Mammary epithelial cell (primary cell): ENCODE results near the gene PCDH8.

Experiments used
- EZH2 ChIP-seq: IDR thresholded peaks from 2 replicates; pipeline ENCODE4 v1.6.1; 2012; ENCODE audit warnings: low read length, inconsistent platforms, borderline replicate concordance
- TF ChIP-seq, protein P1 (sequence below), 2 donors: IDR thresholded peaks in 1 of 2; conservative IDR thresholded peaks in 1 of 2; 2 replicates each; pipeline ENCODE4 v1.5.1; 2011 to 2012; ENCODE audit warnings: inconsistent platforms in 2 of 2, low read length in 2 of 2, mild to moderate bottlenecking in 2 of 2, control low read depth in 1 of 2, low read depth in 1 of 2; ENCODE audit not compliant: insufficient read depth in 1 of 2; ENCODE audit errors: extremely low read depth in 1 of 2

DNA sequence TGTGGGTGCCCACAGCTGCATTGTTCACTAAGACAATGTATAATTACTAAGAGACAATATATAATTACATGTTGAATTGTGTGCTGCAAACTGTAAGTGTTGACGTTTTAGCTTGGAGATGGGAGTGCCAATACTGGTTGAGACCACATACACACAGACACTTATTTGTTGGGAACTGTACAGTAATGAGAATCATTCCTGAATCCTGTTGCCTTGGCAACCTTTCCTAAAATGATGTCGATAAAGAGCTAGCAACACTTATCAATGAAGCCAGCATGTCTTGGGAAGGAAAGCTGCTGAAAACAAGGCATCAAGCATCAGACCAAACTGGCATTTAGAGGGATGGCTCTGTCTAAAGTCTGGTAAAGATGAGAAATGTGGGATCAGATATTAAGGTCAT, 51.3 kb downstream of the PCDH8 start:
- no peak for TF ChIP-seq EZH2
- TF ChIP-seq, protein P1, sequence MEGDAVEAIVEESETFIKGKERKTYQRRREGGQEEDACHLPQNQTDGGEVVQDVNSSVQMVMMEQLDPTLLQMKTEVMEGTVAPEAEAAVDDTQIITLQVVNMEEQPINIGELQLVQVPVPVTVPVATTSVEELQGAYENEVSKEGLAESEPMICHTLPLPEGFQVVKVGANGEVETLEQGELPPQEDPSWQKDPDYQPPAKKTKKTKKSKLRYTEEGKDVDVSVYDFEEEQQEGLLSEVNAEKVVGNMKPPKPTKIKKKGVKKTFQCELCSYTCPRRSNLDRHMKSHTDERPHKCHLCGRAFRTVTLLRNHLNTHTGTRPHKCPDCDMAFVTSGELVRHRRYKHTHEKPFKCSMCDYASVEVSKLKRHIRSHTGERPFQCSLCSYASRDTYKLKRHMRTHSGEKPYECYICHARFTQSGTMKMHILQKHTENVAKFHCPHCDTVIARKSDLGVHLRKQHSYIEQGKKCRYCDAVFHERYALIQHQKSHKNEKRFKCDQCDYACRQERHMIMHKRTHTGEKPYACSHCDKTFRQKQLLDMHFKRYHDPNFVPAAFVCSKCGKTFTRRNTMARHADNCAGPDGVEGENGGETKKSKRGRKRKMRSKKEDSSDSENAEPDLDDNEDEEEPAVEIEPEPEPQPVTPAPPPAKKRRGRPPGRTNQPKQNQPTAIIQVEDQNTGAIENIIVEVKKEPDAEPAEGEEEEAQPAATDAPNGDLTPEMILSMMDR (conservative IDR thresholded peaks at IDR 0.05 in 1 of 2, IDR thresholded peaks at IDR 0.05 in 1 of 2; ENCODE audit: extremely low read depth in 1 of 2, insufficient read depth in 1 of 2, low read depth in 1 of 2, low read length in 2 of 2) = no peak
